RWPE2 (cell line): Measurements from ENCODE around the gene RSPH3.
"Not testable (repeated sequence)": the region's sequence is repeated elsewhere in the genome, so short reads cannot be mapped to it uniquely, and the experiment has no call there.

Experiments used
- ATAC-seq: fragments of 200-7000 bp; cut with Tn5 transposase; 3 replicates; pipeline ENCODE4 v1.9.1; 2021; ENCODE audit warnings: low read depth
- DNase-seq: peaks from one replicate; pipeline ENCODE4 v3.0.0-alpha.2; 2020; ENCODE audit warnings: low spot score
- H3K27ac ChIP-seq: fragments of 450-650 bp; 2 replicates; pipeline ENCODE4 v1.5.1; 2017; ENCODE audit warnings: mild to moderate bottlenecking; ENCODE audit not compliant: poor library complexity, severe bottlenecking
- H3K27me3 ChIP-seq: fragments of 250-450 bp; sonication (Bioruptor Pico); 2 replicates; pipeline ENCODE4 v1.5.1; 2021; ENCODE audit warnings: mild to moderate bottlenecking, moderate library complexity; ENCODE audit not compliant: insufficient read depth, poor library complexity, severe bottlenecking
- H3K36me3 ChIP-seq: fragments of 250-450 bp; sonication (Bioruptor Pico); 2 replicates; pipeline ENCODE4 v1.5.1; 2020; ENCODE audit warnings: low read depth, mild to moderate bottlenecking, moderate library complexity
- H3K4me1 ChIP-seq: fragments of 250-450 bp; sonication (Bioruptor Pico); 2 replicates; pipeline ENCODE4 v1.5.1; 2021; ENCODE audit warnings: mild to moderate bottlenecking, moderate library complexity; ENCODE audit not compliant: insufficient read depth, poor library complexity, severe bottlenecking
- H3K4me3 ChIP-seq: fragments of 250-450 bp; sonication (Bioruptor Pico); 2 replicates; pipeline ENCODE4 v1.5.1; 2021; ENCODE audit warnings: mild to moderate bottlenecking, moderate library complexity; ENCODE audit not compliant: severe bottlenecking
- H3K9me3 ChIP-seq: fragments of 250-450 bp; sonication (Bioruptor Pico); 2 replicates; pipeline ENCODE4 v1.5.1; 2021; ENCODE audit warnings: mild to moderate bottlenecking, moderate library complexity; ENCODE audit not compliant: severe bottlenecking
- TF ChIP-seq, protein P1 (sequence below): fragments of 450-650 bp; IDR thresholded peaks from one replicate; pipeline ENCODE4 v1.5.1; 2017; ENCODE audit warnings: mild to moderate bottlenecking, moderate library complexity; ENCODE audit not compliant: poor library complexity, severe bottlenecking

RSPH3 gene

DNA sequence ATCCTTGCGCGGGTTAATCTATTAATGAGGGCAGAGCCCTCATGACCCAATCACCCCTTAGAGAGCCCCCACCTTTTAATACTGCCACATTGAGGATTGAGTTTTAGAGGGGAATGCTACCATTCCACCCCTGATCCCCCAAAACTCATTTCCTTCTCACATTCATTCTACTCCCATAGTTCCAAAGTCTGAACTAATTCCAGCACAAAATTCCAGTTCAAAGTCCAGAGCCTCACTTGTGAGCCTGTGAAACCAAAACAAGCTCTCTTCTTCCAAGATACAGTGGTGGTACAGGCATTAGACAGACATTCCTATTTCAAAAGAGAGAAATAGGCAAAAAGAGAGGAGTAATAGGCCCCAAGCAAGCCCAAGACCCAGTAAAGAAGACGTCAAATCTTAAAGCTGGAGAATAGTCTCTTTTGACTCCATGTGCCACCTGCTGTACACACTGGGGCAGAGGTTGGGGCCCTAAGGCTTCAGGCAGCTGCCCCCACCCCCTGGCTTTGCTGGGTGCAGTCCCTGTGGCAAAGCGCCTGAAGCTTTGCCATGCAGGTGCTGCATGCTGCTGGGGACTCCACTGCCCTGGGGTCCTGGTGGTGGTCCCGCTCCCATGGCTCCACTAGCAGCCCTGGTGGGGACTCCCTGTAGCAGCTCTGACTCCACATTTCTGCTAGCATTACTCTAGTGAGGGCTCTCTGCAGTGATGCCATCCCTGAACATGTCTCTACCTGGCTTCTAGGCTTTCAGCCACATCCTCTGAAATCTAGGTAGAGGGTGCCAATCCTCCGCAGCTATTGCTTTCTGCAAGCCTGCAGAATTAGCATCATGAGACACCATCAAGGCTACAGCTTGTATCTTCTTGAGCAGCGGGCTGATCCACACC lies 41.3 kb downstream of the RSPH3 start:
- TF ChIP-seq, protein P1, sequence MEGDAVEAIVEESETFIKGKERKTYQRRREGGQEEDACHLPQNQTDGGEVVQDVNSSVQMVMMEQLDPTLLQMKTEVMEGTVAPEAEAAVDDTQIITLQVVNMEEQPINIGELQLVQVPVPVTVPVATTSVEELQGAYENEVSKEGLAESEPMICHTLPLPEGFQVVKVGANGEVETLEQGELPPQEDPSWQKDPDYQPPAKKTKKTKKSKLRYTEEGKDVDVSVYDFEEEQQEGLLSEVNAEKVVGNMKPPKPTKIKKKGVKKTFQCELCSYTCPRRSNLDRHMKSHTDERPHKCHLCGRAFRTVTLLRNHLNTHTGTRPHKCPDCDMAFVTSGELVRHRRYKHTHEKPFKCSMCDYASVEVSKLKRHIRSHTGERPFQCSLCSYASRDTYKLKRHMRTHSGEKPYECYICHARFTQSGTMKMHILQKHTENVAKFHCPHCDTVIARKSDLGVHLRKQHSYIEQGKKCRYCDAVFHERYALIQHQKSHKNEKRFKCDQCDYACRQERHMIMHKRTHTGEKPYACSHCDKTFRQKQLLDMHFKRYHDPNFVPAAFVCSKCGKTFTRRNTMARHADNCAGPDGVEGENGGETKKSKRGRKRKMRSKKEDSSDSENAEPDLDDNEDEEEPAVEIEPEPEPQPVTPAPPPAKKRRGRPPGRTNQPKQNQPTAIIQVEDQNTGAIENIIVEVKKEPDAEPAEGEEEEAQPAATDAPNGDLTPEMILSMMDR, result peak; percentile 21
- Histone ChIP-seq H3K27me3 (no peaks in the 10 kb centered on the region), H3K9me3 (no peaks in the 10 kb centered on the region), H3K27ac (no peak overlapping the region), H3K4me3 (no peak overlapping the region), H3K36me3 (no peaks in the 10 kb centered on the region), H3K4me1 (no peaks in the 10 kb centered on the region)
- no peak for DNase-seq
- ATAC-seq, result peak; percentile 60; the same call in 2 of the 3 replicates

DNA sequence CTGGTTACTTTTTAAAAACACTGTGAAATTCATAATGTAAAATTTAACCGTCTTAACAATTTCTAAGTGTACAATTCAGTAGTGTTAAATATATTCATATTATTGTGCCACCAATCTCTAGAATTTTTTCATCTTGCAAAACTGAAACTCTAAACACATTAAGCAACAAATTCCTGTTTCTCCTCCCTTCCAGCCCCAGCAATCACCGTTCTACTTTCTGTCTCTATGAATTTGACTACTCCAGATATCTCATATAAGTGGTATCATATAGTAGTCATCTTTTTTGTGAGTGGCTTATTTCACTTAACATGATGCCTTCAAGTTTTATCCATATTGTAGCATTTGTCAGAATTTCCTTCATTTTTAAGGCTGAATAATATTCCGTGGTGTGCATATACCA lies 44.7 kb downstream of the RSPH3 start:
- Histone ChIP-seq H3K27me3 (no peaks in the 10 kb centered on the region), H3K9me3 (no peaks in the 10 kb centered on the region), H3K36me3 (no peaks in the 10 kb centered on the region), H3K27ac (no peak overlapping the region), H3K4me1 (no peaks in the 10 kb centered on the region), H3K4me3 (no peak overlapping the region)
- no peak for ATAC-seq
- TF ChIP-seq, protein P1, result no peak
- DNase-seq, result no peak

DNA sequence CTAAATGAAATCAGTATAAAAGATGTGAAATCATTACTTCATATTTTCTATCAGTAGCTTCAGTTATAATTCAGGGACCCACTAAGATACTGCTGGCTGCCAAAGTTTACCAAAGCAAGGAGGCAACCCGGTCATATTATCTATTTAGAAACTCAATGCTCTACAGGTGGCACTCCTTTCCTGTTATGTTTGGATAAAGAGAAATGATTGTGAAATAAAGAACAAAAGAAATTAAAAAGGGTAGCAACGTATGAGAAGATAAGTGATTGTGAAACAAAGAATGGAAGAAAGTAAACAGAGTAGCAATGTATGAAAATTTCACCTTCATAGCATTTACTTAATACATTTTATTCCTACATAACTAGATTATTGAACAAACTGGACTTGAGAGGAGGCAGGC lies 45.2 kb downstream of the RSPH3 start:
- no peak overlapping the region for H3K4me3 ChIP-seq
- TF ChIP-seq, protein P1, result no peak
- H3K4me1 ChIP-seq, result no peaks in the 10 kb centered on the region
- DNase-seq (no peak), ATAC-seq (no peak)
- H3K27ac ChIP-seq, result no peak overlapping the region
- no peaks in the 10 kb centered on the region for H3K36me3 ChIP-seq
- no peaks in the 10 kb centered on the region for H3K27me3 ChIP-seq
- H3K9me3 ChIP-seq, result no peaks in the 10 kb centered on the region

DNA sequence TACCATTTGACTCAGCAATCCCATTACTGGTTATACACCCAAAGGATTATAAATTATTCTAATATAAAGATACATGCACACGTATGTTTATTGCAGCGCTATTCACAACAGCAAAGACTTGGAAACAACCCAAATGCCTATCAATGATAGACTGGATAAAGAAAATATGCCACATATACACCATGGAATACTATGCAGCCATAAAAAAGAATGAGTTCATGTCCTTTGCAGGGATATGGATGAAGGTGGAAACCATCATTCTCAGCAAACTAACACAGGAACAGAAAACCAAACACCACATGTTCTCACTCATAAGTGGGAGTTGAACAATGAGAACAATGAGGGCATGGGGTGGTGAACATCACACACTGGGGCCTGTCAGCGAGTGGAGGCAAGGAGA lies 48.0 kb downstream of the RSPH3 start:
- not testable (repeated sequence) for H3K27me3 ChIP-seq, DNase-seq, H3K36me3 ChIP-seq, H3K9me3 ChIP-seq, H3K4me3 ChIP-seq, ATAC-seq, H3K4me1 ChIP-seq, H3K27ac ChIP-seq

DNA sequence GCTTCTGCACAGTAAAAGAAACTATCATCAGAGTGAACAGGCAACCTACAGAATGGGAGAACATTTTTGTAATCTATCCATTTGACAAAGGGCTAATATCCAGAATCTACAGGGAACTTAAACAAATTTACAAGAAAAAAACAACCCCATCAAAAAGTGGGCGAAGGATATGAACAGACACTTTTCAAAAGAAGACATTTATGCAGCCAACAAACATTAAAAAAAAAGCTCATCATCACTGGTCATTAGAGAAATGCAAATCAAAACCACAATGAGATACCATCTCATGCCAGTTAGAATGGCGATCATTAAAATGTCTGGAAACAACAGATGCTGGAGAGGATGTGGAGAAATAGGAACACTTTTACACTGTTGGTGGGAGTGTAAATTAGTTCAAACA lies 48.4 kb downstream of the RSPH3 start:
- not testable (repeated sequence) for H3K36me3 ChIP-seq

DNA sequence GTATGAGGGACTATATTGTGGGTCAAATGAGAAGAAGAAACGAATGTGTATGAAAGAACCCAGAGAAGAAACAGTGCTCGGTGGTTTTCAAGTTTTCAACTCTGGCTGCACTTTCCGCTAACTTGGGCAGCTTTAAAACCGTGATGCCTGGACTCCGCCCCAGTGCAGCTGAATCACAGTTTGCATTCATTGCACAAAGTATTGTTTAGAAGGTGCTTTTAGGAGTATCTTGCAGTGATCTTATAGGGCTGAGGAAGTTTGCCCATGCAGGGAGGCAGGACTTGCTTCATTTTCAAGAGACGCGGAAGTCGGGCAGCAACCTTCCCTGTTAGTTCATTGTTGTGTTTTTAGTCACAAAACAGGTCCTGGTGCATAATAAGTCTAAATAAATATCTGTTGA lies 52.7 kb downstream of the RSPH3 start:
- Histone ChIP-seq H3K27me3 (no peaks in the 10 kb centered on the region), H3K4me3 (no peak overlapping the region), H3K36me3 (no peaks in the 10 kb centered on the region), H3K27ac (no peak overlapping the region), H3K9me3 (peaks cover 2% of the 10 kb centered on the region), H3K4me1 (no peaks in the 10 kb centered on the region)
- no peak for ATAC-seq
- DNase-seq, result no peak
- TF ChIP-seq, protein P1, result no peak

More for the DNA sequence above, 48.4 kb downstream of the RSPH3 start:
- ATAC-seq, H3K27ac ChIP-seq, H3K4me1 ChIP-seq, DNase-seq, H3K4me3 ChIP-seq, H3K9me3 ChIP-seq, H3K27me3 ChIP-seq: not testable (repeated sequence)
